Astrocyte (in vitro differentiated cells and primary cell): Measurements from ENCODE around the gene C1GALT1. TPM values are rescaled to one million over a fixed set of nuclear protein-coding genes. Genes with fewer than 3 reads are reported as not detected.
"Not testable (repeated sequence)": the region's sequence is repeated elsewhere in the genome, so short reads cannot be mapped to it uniquely, and the experiment has no call there.

Source experiments
- DNase-seq: peaks from one replicate; pipeline ENCODE4 v3.0.0-alpha.2; 2010; ENCODE audit warnings: low read depth
- FAIRE-seq: peaks from 2 replicates; lab custom pipeline; 2011; peaks lifted over from hg19 to GRCh38; lab: Jason Lieb, UNC
- H2AFZ ChIP-seq: 2 replicates; pipeline ENCODE4 v1.6.0; 2012; ENCODE audit warnings: low read depth, low read length, inconsistent platforms
- H3K27ac ChIP-seq: 2 replicates; pipeline ENCODE4 v1.5.1; 2011; ENCODE audit warnings: low read depth, low read length, inconsistent platforms
- H3K27me3 ChIP-seq: 2 replicates; pipeline ENCODE4 v1.6.0; 2011; ENCODE audit warnings: low read length, inconsistent platforms; ENCODE audit not compliant: insufficient read depth
- H3K36me3 ChIP-seq: 2 replicates; pipeline ENCODE4 v1.5.1; 2011; ENCODE audit warnings: low read length, inconsistent platforms; ENCODE audit not compliant: insufficient read depth
- H3K4me1 ChIP-seq: 2 replicates; pipeline ENCODE4 v1.5.1; 2011; ENCODE audit warnings: low read length, inconsistent platforms; ENCODE audit not compliant: insufficient read depth
- H3K4me2 ChIP-seq: 2 replicates; pipeline ENCODE4 v1.6.0; 2012; ENCODE audit warnings: low read length, inconsistent platforms
- H3K4me3 ChIP-seq: 2 replicates; pipeline ENCODE4 v1.5.1; 2011; ENCODE audit warnings: low read depth, mild to moderate bottlenecking, low read length, inconsistent platforms; ENCODE audit not compliant: insufficient read depth
- H3K79me2 ChIP-seq: 2 replicates; pipeline ENCODE4 v1.6.0; 2012; ENCODE audit warnings: mild to moderate bottlenecking, low read length, inconsistent platforms; ENCODE audit not compliant: insufficient read depth
- H3K9ac ChIP-seq: 2 replicates; pipeline ENCODE4 v1.6.0; 2012; ENCODE audit warnings: mild to moderate bottlenecking, low read length, inconsistent platforms
- H3K9me3 ChIP-seq: 2 replicates; pipeline ENCODE4 v1.5.1; 2012; ENCODE audit warnings: low read depth, mild to moderate bottlenecking, low read length, inconsistent platforms; ENCODE audit not compliant: insufficient read depth
- H4K20me1 ChIP-seq: 2 replicates; pipeline ENCODE4 v1.6.0; 2012; ENCODE audit warnings: low read length, inconsistent platforms; ENCODE audit not compliant: insufficient read depth
- H3K27ac Mint-ChIP-seq: one replicate; pipeline ENCODE4 v1.8.0; 2021; ENCODE audit warnings: mild to moderate bottlenecking, mixed read lengths; ENCODE audit not compliant: unreplicated experiment
- H3K27me3 Mint-ChIP-seq: one replicate; pipeline ENCODE4 v1.8.0; 2021; ENCODE audit warnings: low read depth, mixed read lengths; ENCODE audit not compliant: unreplicated experiment
- H3K36me3 Mint-ChIP-seq: one replicate; pipeline ENCODE4 v1.8.0; 2021; ENCODE audit warnings: low read depth, mixed read lengths; ENCODE audit not compliant: unreplicated experiment
- H3K4me1 Mint-ChIP-seq: one replicate; pipeline ENCODE4 v1.8.0; 2021; ENCODE audit warnings: low read depth, mixed read lengths; ENCODE audit not compliant: unreplicated experiment
- H3K4me3 Mint-ChIP-seq: one replicate; pipeline ENCODE4 v1.8.0; 2021; ENCODE audit warnings: mild to moderate bottlenecking, moderate library complexity, mixed read lengths; ENCODE audit not compliant: unreplicated experiment
- H3K9me3 Mint-ChIP-seq: one replicate; pipeline ENCODE4 v1.8.0; 2021; ENCODE audit warnings: mild to moderate bottlenecking, mixed read lengths; ENCODE audit not compliant: unreplicated experiment
- CTCF ChIP-seq: IDR thresholded peaks from 2 replicates; pipeline ENCODE4 v1.5.1; 2011; ENCODE audit warnings: low read depth, mild to moderate bottlenecking, inconsistent platforms, low read length, moderate library complexity; ENCODE audit not compliant: insufficient read depth
- EZH2 ChIP-seq: IDR thresholded peaks from 2 replicates; pipeline ENCODE4 v1.6.1; 2012; ENCODE audit warnings: mild to moderate bottlenecking, low read length, inconsistent platforms; ENCODE audit not compliant: insufficient read depth
- total RNA-seq: library from RNA; stranded (reverse); gene quantifications from 2 replicates; pipeline ENCODE4 v1.2.1, GENCODE V29; 2021

Gene C1GALT1
- total RNA-seq, 1 donor from 2014 or later: 40.0 TPM

GRCh38 chr7:7138897-7139296, 43.4 kb upstream of the C1GALT1 start:
- H3K27me3 ChIP-seq: no peaks in the 10 kb centered on the region
- no peak overlapping the region for H2AFZ ChIP-seq
- FAIRE-seq (no peak), DNase-seq (no peak)
- no peak overlapping the region for H3K4me3 Mint-ChIP-seq
- H3K27ac ChIP-seq: no peak overlapping the region
- TF ChIP-seq CTCF: no peak
- TF ChIP-seq EZH2: no peak
- H3K4me1 Mint-ChIP-seq: peaks cover 2% of the 10 kb centered on the region
- H3K9me3 Mint-ChIP-seq: peaks cover 6% of the 10 kb centered on the region
- no peak overlapping the region for H3K4me3 ChIP-seq
- H4K20me1 ChIP-seq: no peaks in the 10 kb centered on the region
- no peak overlapping the region for H3K4me2 ChIP-seq
- H3K36me3 Mint-ChIP-seq: no peaks in the 10 kb centered on the region
- no peak overlapping the region for H3K27ac Mint-ChIP-seq
- no peaks in the 10 kb centered on the region for H3K4me1 ChIP-seq
- H3K27me3 Mint-ChIP-seq: no peaks in the 10 kb centered on the region
- no peak overlapping the region for H3K9ac ChIP-seq
- no peaks in the 10 kb centered on the region for H3K79me2 ChIP-seq
- no peaks in the 10 kb centered on the region for H3K36me3 ChIP-seq
- no peaks in the 10 kb centered on the region for H3K9me3 ChIP-seq

- H3K4me3 Mint-ChIP-seq, H3K4me3 ChIP-seq, H3K27ac ChIP-seq, H3K27me3 Mint-ChIP-seq, H4K20me1 ChIP-seq, H3K4me1 Mint-ChIP-seq, H3K4me1 ChIP-seq, H3K27me3 ChIP-seq, H3K36me3 ChIP-seq, H3K9ac ChIP-seq, H3K4me2 ChIP-seq, H2AFZ ChIP-seq, H3K27ac Mint-ChIP-seq, DNase-seq, H3K79me2 ChIP-seq, H3K9me3 ChIP-seq, H3K36me3 Mint-ChIP-seq, FAIRE-seq: not testable (repeated sequence)
- peaks cover 13% of the 10 kb centered on the region for H3K9me3 Mint-ChIP-seq
Observed at GRCh38 chr7:7143404-7143803, 38.9 kb upstream of the C1GALT1 start.

GRCh38 chr7:7145151-7145550, 37.2 kb upstream of the C1GALT1 start:
- H3K27me3 Mint-ChIP-seq, H3K4me3 ChIP-seq, H3K4me3 Mint-ChIP-seq, DNase-seq, FAIRE-seq, H3K79me2 ChIP-seq, H3K36me3 Mint-ChIP-seq, H3K27ac ChIP-seq, H3K4me1 Mint-ChIP-seq, H3K27ac Mint-ChIP-seq, H3K9ac ChIP-seq, H3K9me3 ChIP-seq, H2AFZ ChIP-seq, H4K20me1 ChIP-seq, H3K36me3 ChIP-seq, H3K4me2 ChIP-seq, H3K4me1 ChIP-seq, H3K27me3 ChIP-seq: not testable (repeated sequence)
- peaks cover 13% of the 10 kb centered on the region for H3K9me3 Mint-ChIP-seq

GRCh38 chr7:7146837-7147236, 35.5 kb upstream of the C1GALT1 start:
- Histone ChIP-seq H3K79me2 (no peaks in the 10 kb centered on the region), H3K4me1 (no peaks in the 10 kb centered on the region), H3K4me3 (no peak overlapping the region), H4K20me1 (no peaks in the 10 kb centered on the region), H3K27ac (no peak overlapping the region), H3K9me3 (no peaks in the 10 kb centered on the region), H3K36me3 (no peaks in the 10 kb centered on the region), H3K27me3 (no peaks in the 10 kb centered on the region), H2AFZ (no peak overlapping the region), H3K9ac (no peak overlapping the region), H3K4me2 (no peak overlapping the region)
- TF ChIP-seq CTCF (no peak), EZH2 (no peak)
- Mint-ChIP-seq H3K27ac (no peak overlapping the region), H3K36me3 (no peaks in the 10 kb centered on the region), H3K4me1 (no peaks in the 10 kb centered on the region), H3K9me3 (peaks cover 13% of the 10 kb centered on the region), H3K4me3 (no peak overlapping the region), H3K27me3 (no peaks in the 10 kb centered on the region)
- no peak for DNase-seq
- FAIRE-seq: no peak
